Activated gamma-delta T cell treated with Interleukin-2 at 50 U/mL for 16 hours (primary cell): ENCODE results near the gene CNOT4.

Experiments used
- DNase-seq: peaks from one replicate; pipeline ENCODE4 v3.0.0-alpha.2; 2020

Gene CNOT4

GRCh38 chr7:135320268-135320667 lies 189.6 kb downstream of the CNOT4 start:
- DNase-seq: no peak

GRCh38 chr7:135317676-135318325 lies 192.1 kb downstream of the CNOT4 start:
- DNase-seq: no peak

- no peak for DNase-seq
These were observed 193.1 kb downstream of the CNOT4 start for GRCh38 chr7:135316648-135317313.

- no peak for DNase-seq
These were observed 195.9 kb downstream of the CNOT4 start for GRCh38 chr7:135313971-135314370.
